Ishikawa (cell line): Measurements from ENCODE around the gene FLRT3.

Source experiments
- CEBPB ChIP-seq: IDR thresholded peaks from 2 replicates; pipeline ENCODE4 v1.6.1; 2012
- CREB1 ChIP-seq: IDR thresholded peaks from 2 replicates; pipeline ENCODE4 v1.6.1; 2012; ENCODE audit warnings: low read depth
- EGR1 ChIP-seq: IDR thresholded peaks from 2 replicates; pipeline ENCODE4 v1.6.1; 2012
- RAD21 ChIP-seq: IDR thresholded peaks from 2 replicates; pipeline ENCODE4 v1.6.1; 2012; ENCODE audit warnings: low read depth
- REST ChIP-seq: IDR thresholded peaks from 2 replicates; pipeline ENCODE4 v1.6.1; 2012; ENCODE audit warnings: low read depth, mild to moderate bottlenecking
- TAF1 ChIP-seq: IDR thresholded peaks from 2 replicates; pipeline ENCODE4 v1.6.1; 2012; ENCODE audit warnings: low read depth, mild to moderate bottlenecking

GRCh38 chr20:14284443-14284842 lies 53.0 kb downstream of the FLRT3 start:
- TF ChIP-seq CREB1 = no peak
- no peak for TF ChIP-seq REST
- TF ChIP-seq TAF1 = no peak
- TF ChIP-seq CEBPB = no peak
- no peak for TF ChIP-seq RAD21
- no peak for TF ChIP-seq EGR1
